Aorta (tissue), 5 donors: ENCODE data around the gene MAD1L1. TPM values are rescaled to one million over a fixed set of nuclear protein-coding genes. Genes with fewer than 3 reads are reported as not detected.

Experiments used
- ATAC-seq: fragments of 200-7000 bp; cut with Tn5 transposase; one replicate; pipeline ENCODE4 v1.9.1; 2022; ENCODE audit warnings: moderate library complexity; ENCODE audit not compliant: low FRiP score
- DNase-seq, 2 donors: peaks; one replicate each; pipeline ENCODE4 v3.0.0-alpha.2; 2020
- H3K27ac ChIP-seq, 2 donors: one replicate each; pipeline ENCODE4 v1.5.1; 2013; ENCODE audit warnings: low read length in 2 of 2, mild to moderate bottlenecking in 2 of 2, moderate library complexity in 2 of 2, control low read depth in 1 of 2, inconsistent platforms in 1 of 2, low read depth in 1 of 2
- H3K27me3 ChIP-seq, 2 donors: one replicate each; pipeline ENCODE4 v1.6.1; 2013; ENCODE audit warnings: control low read depth in 1 of 2, low read length in 1 of 2, mild to moderate bottlenecking in 1 of 2, moderate library complexity in 1 of 2; ENCODE audit not compliant: insufficient read depth in 2 of 2, control insufficient read depth in 1 of 2
- H3K36me3 ChIP-seq, 2 donors: one replicate each; pipeline ENCODE4 v1.6.1; 2013; ENCODE audit warnings: control low read depth in 1 of 2, low read length in 1 of 2, mild to moderate bottlenecking in 1 of 2; ENCODE audit not compliant: insufficient read depth in 2 of 2, control insufficient read depth in 1 of 2
- H3K4me1 ChIP-seq, 2 donors: one replicate each; pipeline ENCODE4 v1.6.1; 2013; ENCODE audit warnings: low read length in 2 of 2, control low read depth in 1 of 2, mild to moderate bottlenecking in 1 of 2, moderate library complexity in 1 of 2; ENCODE audit not compliant: insufficient read depth in 2 of 2, control insufficient read depth in 1 of 2
- H3K4me3 ChIP-seq, 2 donors: one replicate each; pipeline ENCODE4 v1.5.1; 2013; ENCODE audit warnings: low read length in 2 of 2, control low read depth in 1 of 2, mild to moderate bottlenecking in 1 of 2
- H3K9me3 ChIP-seq: one replicate; pipeline ENCODE4 v1.6.1; 2013; ENCODE audit warnings: mild to moderate bottlenecking, low read length; ENCODE audit not compliant: control insufficient read depth
- WGBS, 2 donors: extraction: QIAGEN DNeasy Blood & Tissue Kit; methylation state at CpG; one replicate each; pipeline ENCODE4 v1.1.7; 2013; 5-methylcytosine and 5-hydroxymethylcytosine counted together
- intact Hi-C, 2 donors: fragments of 100-400 bp; cut with DNase I; formaldehyde crosslinking; loops; one replicate each; pipeline versions ENCODE4 v1.14.2 to v1.15.0; 2022
- polyA plus RNA-seq, 2 donors: library from polyadenylated mRNA; stranded (reverse); fragments of 200-250 nt; gene quantifications; one replicate each; pipeline ENCODE4 v1.2.3, GENCODE V29; 2013
- total RNA-seq, 2 donors: library from RNA; stranded (reverse); fragmentation: NEBNext Ultra II Directional; extraction: Animal tissue kit (Norgen Biotek cat#: 25700); gene quantifications; one replicate each; pipeline ENCODE4 v1.2.1, GENCODE V29; 2021
- donor health status: healthy with polysubstance abuse.
- donor health status: Bipolar disorder and iron deficiency.
- donor health status: DM: no; HTN: no; CAD: no.
- donor health status: DM: no; HTN: no; CAD: no.
- donor health status: DM: yes; HTN: yes; CAD: no.

The MAD1L1 gene
- total and polyA plus RNA-seq, 4 donors, result 14.8 to 35.8 (median 20.2) TPM

DNA sequence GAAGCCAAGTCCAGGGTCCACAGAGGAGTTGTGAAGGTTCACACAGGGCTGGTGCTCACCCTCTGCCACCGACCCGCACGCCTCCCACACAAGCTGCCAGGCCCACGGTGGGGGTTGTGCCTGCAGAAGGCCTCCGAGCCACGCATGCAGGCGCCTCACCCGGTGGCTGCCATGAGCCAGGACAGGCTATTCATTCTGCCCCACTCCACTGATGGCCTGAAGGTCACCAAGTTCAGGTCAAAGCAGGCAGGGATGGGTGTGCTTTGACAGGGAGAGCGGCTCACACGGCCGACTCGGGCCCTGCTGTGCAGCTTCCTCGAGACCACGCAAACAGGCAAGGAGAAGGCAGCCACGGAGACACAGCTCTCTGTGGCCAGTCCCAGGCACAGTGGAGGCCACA lies 143.9 kb downstream of the MAD1L1 start:
- no peak for ATAC-seq
- H3K36me3 ChIP-seq, result no peaks in the 10 kb centered on the region
- no peaks in the 10 kb centered on the region for H3K27me3 ChIP-seq
- intact Hi-C loops, result no loop called here
- H3K9me3 ChIP-seq, result no peaks in the 10 kb centered on the region
- WGBS, 2 donors, result 94 to 96% methylated on average over 15 of the region's 15 CpGs
- no peak for DNase-seq
- no peak overlapping the region for H3K27ac ChIP-seq
- no peak overlapping the region for H3K4me3 ChIP-seq
- H3K4me1 ChIP-seq, result no peaks in the 10 kb centered on the region

DNA sequence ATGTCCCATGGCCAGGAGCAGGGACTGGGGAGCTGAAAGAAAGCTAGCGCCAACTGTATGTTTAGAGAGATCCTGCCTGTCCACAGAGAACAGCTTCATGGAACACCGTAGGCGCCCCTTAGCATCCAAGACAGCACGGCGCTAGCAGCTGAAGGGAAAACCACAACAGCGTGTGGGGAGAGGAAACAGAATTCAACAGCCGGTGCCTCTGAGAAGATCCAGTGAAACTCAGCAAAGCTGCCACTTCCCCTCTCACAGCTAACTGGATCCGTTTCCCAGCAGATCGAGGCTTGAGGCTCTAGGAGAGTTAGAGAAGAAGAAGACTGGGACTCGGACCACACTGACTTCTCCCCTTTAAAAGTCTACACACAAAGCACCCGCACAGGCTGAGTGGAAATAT lies 145.0 kb downstream of the MAD1L1 start:
- Histone ChIP-seq H3K27ac (no peak overlapping the region), H3K4me3 (no peak overlapping the region), H3K36me3 (no peaks in the 10 kb centered on the region), H3K27me3 (no peaks in the 10 kb centered on the region), H3K9me3 (no peaks in the 10 kb centered on the region), H3K4me1 (no peaks in the 10 kb centered on the region)
- 93% methylated on average over 11 of the region's 11 CpGs for WGBS, 2 donors
- no peak for DNase-seq
- ATAC-seq, result no peak
- intact Hi-C loops, result no loop called here

DNA sequence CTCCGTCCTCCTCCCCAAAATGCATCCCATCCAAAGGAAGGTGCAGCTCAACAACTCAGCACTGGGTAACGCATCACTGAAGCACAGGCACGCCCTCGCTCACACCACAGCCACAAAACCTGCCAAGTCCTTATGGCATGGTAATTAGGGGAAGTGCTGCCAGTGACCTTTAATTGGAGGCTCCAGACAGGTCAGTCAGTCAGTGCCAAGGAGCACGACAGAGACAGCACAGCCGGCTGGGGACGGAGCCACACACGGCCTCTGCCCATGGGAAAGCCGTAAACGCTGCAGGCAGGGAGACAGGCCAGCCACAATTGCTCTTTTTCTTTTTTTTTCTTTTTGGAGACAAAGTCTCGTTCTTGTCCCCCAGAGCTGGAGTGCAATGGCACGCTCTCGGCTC lies 146.5 kb downstream of the MAD1L1 start:
- Histone ChIP-seq H3K36me3 (no peaks in the 10 kb centered on the region), H3K4me1 (no peaks in the 10 kb centered on the region), H3K4me3 (no peak overlapping the region), H3K9me3 (no peaks in the 10 kb centered on the region), H3K27me3 (no peaks in the 10 kb centered on the region), H3K27ac (no peak overlapping the region)
- DNase-seq (no peak), ATAC-seq (no peak)
- intact Hi-C loops, result no loop called here
- WGBS, 2 donors, result 86 to 91% methylated on average over 13 of the region's 13 CpGs

DNA sequence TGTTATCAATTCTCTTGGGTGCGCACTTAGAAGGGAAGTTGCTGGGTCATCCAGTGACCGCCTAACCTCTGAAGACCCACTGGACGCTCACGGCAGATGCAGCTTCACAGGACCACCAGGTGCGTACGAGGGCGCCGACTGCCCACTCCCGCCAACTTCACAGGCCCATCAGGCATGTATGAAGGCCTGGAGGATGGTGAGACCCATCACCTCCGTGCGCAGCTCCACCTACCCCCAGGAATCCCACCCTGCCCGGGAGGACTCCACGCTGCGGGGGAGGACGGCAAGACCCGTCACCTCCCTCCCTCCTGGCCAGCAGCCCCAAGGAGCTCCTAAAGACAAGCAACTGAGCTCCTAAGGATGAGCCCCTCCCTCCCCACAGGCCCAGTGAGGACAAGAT lies 146.9 kb downstream of the MAD1L1 start:
- no peak for ATAC-seq

DNA sequence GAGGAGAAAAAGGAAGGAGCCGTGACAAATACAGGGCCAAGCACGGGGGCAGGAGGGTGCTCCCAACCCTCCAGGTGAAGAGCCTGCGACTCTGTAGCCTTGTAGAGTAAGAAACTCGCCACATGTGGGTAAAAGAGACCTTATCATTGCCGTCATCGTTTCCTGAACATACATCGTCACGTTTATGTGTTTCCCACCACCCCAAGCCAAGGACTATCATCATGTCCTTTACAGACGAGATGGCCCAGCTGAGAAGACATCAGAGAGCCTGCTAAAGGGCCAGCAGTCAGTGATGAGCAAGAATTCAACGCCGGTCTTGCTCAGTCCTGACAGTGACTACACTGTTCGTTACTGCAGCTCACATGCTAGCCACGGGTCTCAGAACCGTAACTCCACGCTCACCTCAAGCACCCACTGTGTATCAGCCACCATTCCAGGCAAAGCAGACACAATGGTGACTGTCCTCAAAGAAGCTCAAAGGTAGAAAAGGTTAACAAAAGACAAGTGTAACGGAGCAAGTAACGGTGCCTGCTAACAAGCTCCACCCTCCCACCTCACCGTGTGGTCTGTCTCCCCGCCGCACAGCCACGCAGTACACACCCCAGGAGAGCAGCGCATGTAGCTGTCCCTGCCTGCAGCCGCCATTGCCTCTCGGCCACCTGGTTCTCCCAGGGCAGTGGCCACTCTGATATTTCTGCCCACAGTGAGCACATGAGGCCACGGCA lies 147.8 kb downstream of the MAD1L1 start:
- Histone ChIP-seq H3K4me3 (no peak overlapping the region), H3K4me1 (no peaks in the 10 kb centered on the region), H3K36me3 (no peaks in the 10 kb centered on the region), H3K9me3 (no peaks in the 10 kb centered on the region), H3K27me3 (no peaks in the 10 kb centered on the region), H3K27ac (no peak overlapping the region)
- no peak for DNase-seq
- intact Hi-C loops, result no loop called here
- WGBS, 2 donors, result 95 to 97% methylated on average over 25 of the region's 25 CpGs
- no peak for ATAC-seq

More for the DNA sequence above, 146.9 kb downstream of the MAD1L1 start:
- no peaks in the 10 kb centered on the region for H3K27me3 ChIP-seq
- no peak for DNase-seq
- H3K27ac ChIP-seq, result no peak overlapping the region
- no peaks in the 10 kb centered on the region for H3K36me3 ChIP-seq
- intact Hi-C loops, result no loop called here
- no peaks in the 10 kb centered on the region for H3K4me1 ChIP-seq
- H3K4me3 ChIP-seq, result no peak overlapping the region
- no peaks in the 10 kb centered on the region for H3K9me3 ChIP-seq
- 96 to 98% methylated on average over 13 to 16 of the region's 16 CpGs for WGBS, 2 donors

DNA sequence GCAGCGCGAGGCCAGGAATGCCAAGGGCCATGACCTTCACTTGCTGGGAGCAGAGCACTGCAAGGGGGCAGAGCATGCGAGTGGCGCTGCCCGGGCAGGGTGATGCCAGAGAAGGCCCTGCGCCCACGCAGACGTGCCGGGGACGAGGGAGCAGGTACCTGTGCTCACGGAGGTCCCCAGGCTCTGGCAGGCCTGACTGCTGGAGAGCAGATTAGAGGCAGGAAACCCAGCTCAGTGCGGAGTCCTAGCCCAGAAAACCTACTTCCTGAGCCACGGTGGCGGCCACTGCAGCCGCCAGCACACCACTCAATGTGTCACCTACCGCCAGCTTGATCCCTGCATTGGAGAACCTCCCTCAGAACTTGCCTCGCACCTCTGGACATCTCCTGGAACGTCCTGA lies 148.4 kb downstream of the MAD1L1 start:
- Histone ChIP-seq H3K27ac (no peak overlapping the region), H3K9me3 (no peaks in the 10 kb centered on the region), H3K27me3 (no peaks in the 10 kb centered on the region), H3K4me3 (no peak overlapping the region), H3K4me1 (no peaks in the 10 kb centered on the region), H3K36me3 (no peaks in the 10 kb centered on the region)
- ATAC-seq (no peak), DNase-seq (no peak)
- WGBS, 2 donors, result 94 to 95% methylated on average over 18 of the region's 18 CpGs
- intact Hi-C loops, result no loop called here

DNA sequence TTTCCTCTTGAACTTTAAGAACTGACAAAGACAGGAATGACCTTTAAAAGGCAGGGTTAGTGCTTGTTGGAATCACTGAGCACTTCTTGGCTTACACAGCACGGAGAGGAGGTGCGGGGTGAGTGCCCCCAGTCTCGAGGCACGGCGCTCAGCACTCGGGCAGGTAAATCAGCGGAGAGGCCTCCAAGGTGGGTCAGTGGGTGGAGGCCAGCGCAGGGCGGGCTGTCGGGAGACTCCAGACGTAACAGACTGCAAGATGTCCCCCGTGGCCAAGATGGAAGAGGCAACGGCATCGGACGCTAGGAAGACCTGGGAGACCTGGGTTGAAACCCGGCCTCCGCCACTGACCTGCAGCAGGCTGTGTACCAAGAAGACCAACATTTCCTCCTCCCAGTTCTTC lies 149.4 kb downstream of the MAD1L1 start:
- Histone ChIP-seq H3K36me3 (no peaks in the 10 kb centered on the region), H3K4me3 (no peak overlapping the region), H3K27ac (no peak overlapping the region), H3K9me3 (no peaks in the 10 kb centered on the region), H3K4me1 (no peaks in the 10 kb centered on the region), H3K27me3 (no peaks in the 10 kb centered on the region)
- DNase-seq (no peak), ATAC-seq (no peak)
- WGBS, 2 donors, result 96 to 97% methylated on average over 17 of the region's 17 CpGs
- intact Hi-C loops, result no loop called here

DNA sequence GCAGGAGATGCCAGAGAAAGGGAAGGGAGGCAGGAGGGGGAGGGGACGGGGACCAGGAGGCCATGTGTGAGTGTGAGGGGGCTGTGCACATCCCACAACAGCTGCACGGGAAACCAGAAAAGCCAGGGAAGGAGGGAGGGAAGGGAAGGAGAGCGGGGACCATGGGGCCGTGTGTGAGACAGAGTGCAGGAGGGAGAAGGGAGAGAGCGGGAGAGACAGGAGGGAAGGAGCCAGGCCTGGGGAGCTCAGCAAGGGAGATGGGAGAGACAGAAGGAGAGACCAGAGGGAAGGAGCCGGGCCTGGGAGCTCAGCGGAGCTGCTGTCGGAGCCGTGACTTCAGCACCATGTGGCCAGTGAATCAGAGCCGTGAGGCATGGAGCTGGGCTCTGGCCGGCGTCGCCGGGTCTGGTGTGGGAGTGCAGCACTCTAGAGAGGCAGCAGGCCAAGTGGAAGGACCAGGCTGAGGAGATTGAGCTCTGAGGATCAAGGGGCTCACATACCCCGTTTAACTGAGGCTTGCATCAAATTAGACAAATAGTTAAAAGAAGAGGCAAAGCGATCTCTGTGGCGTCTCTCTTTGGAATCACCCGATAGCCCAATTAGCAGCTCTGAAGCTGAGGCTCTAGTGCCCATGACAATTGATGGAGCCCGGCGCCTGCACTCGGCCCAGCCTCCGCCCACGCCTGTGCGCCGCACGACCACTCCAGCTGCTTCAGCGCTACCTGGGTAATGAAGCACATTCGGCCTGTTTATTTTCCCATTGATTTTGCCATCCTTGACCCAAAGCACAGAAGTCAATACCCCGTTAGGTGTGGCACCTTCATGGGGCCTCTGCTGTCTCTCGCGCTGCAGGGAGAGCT lies 150.4 kb downstream of the MAD1L1 start:
- intact Hi-C loops, result no loop called here
- WGBS, 2 donors, result 81 to 86% methylated on average over 31 of the region's 31 CpGs
- Histone ChIP-seq H3K27me3 (no peaks in the 10 kb centered on the region), H3K4me1 (no peaks in the 10 kb centered on the region), H3K9me3 (no peaks in the 10 kb centered on the region), H3K36me3 (no peaks in the 10 kb centered on the region), H3K4me3 (no peak overlapping the region), H3K27ac (no peak overlapping the region)
- ATAC-seq, result no peak
- DNase-seq, result peak in 1 of 2 donors; percentile 64
